GM18502 (cell line): ENCODE results near the gene NPY4R.
"Not testable (repeated sequence)": the region's sequence is repeated elsewhere in the genome, so short reads cannot be mapped to it uniquely, and the experiment has no call there.

ENCODE experiments used
- ATAC-seq: cut with Tn5 transposase; IDR thresholded peaks from one replicate; pipeline ENCODE4 v1.9.1; 2021; ENCODE audit warnings: mild to moderate bottlenecking; ENCODE audit not compliant: unreplicated experiment, poor library complexity

Gene NPY4R

GRCh38 chr10:46459579-46459978 lies 6.2 kb downstream of the NPY4R start:
- ATAC-seq = not testable (repeated sequence)

GRCh38 chr10:46457071-46457470 lies 8.7 kb downstream of the NPY4R start:
- ATAC-seq = not testable (repeated sequence)

GRCh38 chr10:46455992-46456391 lies 9.8 kb downstream of the NPY4R start:
- ATAC-seq = not testable (repeated sequence)

- not testable (repeated sequence) for ATAC-seq
Observed at GRCh38 chr10:46451365-46451764, 14.4 kb downstream of the NPY4R start.

GRCh38 chr10:46450829-46451228 lies 14.9 kb downstream of the NPY4R start:
- ATAC-seq = not testable (repeated sequence)

GRCh38 chr10:46447439-46447838 lies 18.3 kb downstream of the NPY4R start:
- ATAC-seq = not testable (repeated sequence)

- not testable (repeated sequence) for ATAC-seq
Observed at GRCh38 chr10:46445389-46446122, 20.2 kb downstream of the NPY4R start.

GRCh38 chr10:46443422-46443821 lies 22.3 kb downstream of the NPY4R start:
- ATAC-seq = not testable (repeated sequence)

- ATAC-seq = not testable (repeated sequence)
Observed at GRCh38 chr10:46442706-46443275, 23.0 kb downstream of the NPY4R start.

- ATAC-seq = not testable (repeated sequence)
Observed at GRCh38 chr10:46441837-46442278, 23.9 kb downstream of the NPY4R start.

- not testable (repeated sequence) for ATAC-seq
Observed at GRCh38 chr10:46440942-46441341, 24.8 kb downstream of the NPY4R start.

GRCh38 chr10:46423550-46423949 lies 42.2 kb downstream of the NPY4R start:
- not testable (repeated sequence) for ATAC-seq

GRCh38 chr10:46419570-46420379 lies 46.0 kb downstream of the NPY4R start:
- not testable (repeated sequence) for ATAC-seq

GRCh38 chr10:46418283-46418682 lies 47.5 kb downstream of the NPY4R start:
- ATAC-seq = not testable (repeated sequence)

GRCh38 chr10:46415291-46415690 lies 50.5 kb downstream of the NPY4R start:
- ATAC-seq = peak; percentile 82

- not testable (repeated sequence) for ATAC-seq
Observed at GRCh38 chr10:46412665-46413064, 53.1 kb downstream of the NPY4R start.

- not testable (repeated sequence) for ATAC-seq
Observed at GRCh38 chr10:46411123-46411522, 54.6 kb downstream of the NPY4R start.
